HL-60 (cell line): ENCODE data around the gene PDS5B.

ENCODE experiments used
- DNase-seq, 2 experiments: peaks; one replicate each; pipeline ENCODE4 v3.0.0-alpha.2; 2010 to 2020; ENCODE audit warnings: low read depth in 1 of 2, low spot score in 1 of 2
- H3K27ac ChIP-seq: fragments of 250-450 bp; sonication (Bioruptor Pico); replicated peaks from 2 replicates; pipeline ENCODE4 v1.5.1; 2020; ENCODE audit warnings: mild to moderate bottlenecking, moderate library complexity
- H3K27me3 ChIP-seq: fragments of 250-450 bp; sonication (Bioruptor Pico); 2 replicates; pipeline ENCODE4 v1.5.1; 2021; ENCODE audit warnings: mild to moderate bottlenecking, moderate library complexity; ENCODE audit not compliant: insufficient read depth, poor library complexity, severe bottlenecking
- H3K4me3 ChIP-seq: replicated peaks from 2 replicates; pipeline ENCODE4 v1.5.1; 2011; ENCODE audit warnings: mild to moderate bottlenecking, control low read depth, low read length; ENCODE audit not compliant: insufficient read depth
- CTCF ChIP-seq: IDR thresholded peaks from one replicate; pipeline ENCODE4 v1.5.1; 2011; ENCODE audit warnings: low read length, control low read depth, inconsistent platforms; ENCODE audit not compliant: insufficient read depth
- GABPA ChIP-seq: IDR thresholded peaks from 2 replicates; pipeline ENCODE4 v1.6.1; 2012; ENCODE audit warnings: low read depth
- POLR2AphosphoS5 ChIP-seq: IDR thresholded peaks from 2 replicates; pipeline ENCODE4 v1.6.1; 2012; ENCODE audit warnings: low read depth
- REST ChIP-seq: IDR thresholded peaks from 2 replicates; pipeline ENCODE4 v1.6.1; 2012; ENCODE audit warnings: low read depth; ENCODE audit not compliant: insufficient replicate concordance
- SPI1 ChIP-seq: IDR thresholded peaks from 2 replicates; pipeline ENCODE4 v1.6.1; 2012; ENCODE audit warnings: low read depth, mild to moderate bottlenecking, borderline replicate concordance

The PDS5B gene

GRCh38 chr13:32759152-32759551, 172.9 kb downstream of the PDS5B start:
- no peak for DNase-seq
- no peak overlapping the region for H3K27ac ChIP-seq
- TF ChIP-seq GABPA (no peak), CTCF (no peak), POLR2AphosphoS5 (no peak), REST (no peak), SPI1 (no peak)
- no peak overlapping the region for H3K4me3 ChIP-seq
- H3K27me3 ChIP-seq = no peaks in the 10 kb centered on the region

GRCh38 chr13:32761472-32761871, 175.2 kb downstream of the PDS5B start:
- Histone ChIP-seq H3K27ac (no peak overlapping the region), H3K27me3 (no peaks in the 10 kb centered on the region), H3K4me3 (no peak overlapping the region)
- TF ChIP-seq CTCF (no peak), GABPA (no peak), POLR2AphosphoS5 (no peak), SPI1 (no peak), REST (no peak)
- no peak for DNase-seq

- H3K27me3 ChIP-seq = no peaks in the 10 kb centered on the region
- no peak overlapping the region for H3K4me3 ChIP-seq
- DNase-seq = no peak
- TF ChIP-seq REST = no peak
- H3K27ac ChIP-seq = no peak overlapping the region
Observed at GRCh38 chr13:32779119-32779518, 192.9 kb downstream of the PDS5B start.

- Histone ChIP-seq H3K27me3 (no peaks in the 10 kb centered on the region), H3K27ac (no peak overlapping the region), H3K4me3 (no peak overlapping the region)
- DNase-seq = no peak
- TF ChIP-seq CTCF (no peak), POLR2AphosphoS5 (no peak), REST (no peak), SPI1 (no peak), GABPA (no peak)
Observed at GRCh38 chr13:32781906-32782305, 195.7 kb downstream of the PDS5B start.
